ENCODE data around the gene LACTBL1.

LACTBL1 gene

DNA sequence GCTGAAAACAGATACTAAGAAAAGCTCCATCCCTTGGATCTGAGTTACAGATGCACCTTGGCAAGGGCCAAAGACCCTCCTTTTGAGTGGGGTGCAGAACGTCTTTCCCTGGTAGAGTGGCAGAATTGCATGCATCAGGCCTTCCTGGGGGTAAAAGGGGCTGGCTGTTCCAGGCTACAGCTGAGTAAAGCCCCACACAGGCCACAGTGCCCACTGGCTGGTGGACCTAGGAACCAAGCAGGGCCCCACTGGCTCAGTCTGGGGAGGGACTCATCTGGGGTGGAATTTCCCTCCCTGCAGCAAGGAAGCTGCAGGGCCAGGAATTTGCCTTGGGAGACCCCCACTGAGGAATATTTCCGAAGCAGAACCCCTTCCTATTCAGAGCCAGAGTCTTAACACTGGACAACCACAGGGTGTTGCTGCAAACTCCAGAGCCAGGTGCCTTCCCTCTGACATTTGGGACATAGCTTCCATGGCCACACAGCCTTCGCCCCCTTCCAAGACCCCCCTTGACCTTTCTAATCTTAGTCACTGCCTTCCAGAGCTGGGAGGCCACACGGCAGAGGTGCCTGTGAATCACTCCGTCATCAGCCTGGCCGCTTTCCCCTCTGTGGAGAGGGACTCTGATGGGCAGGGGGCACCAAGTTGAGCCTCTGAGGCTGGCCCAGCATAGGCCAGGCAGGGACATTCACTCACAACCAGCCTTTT is 52.5 kb downstream of the LACTBL1 start:
- no peaks in the 10 kb centered on the region for H3K9me3 ChIP-seq
- no peak overlapping the region for H3K27ac ChIP-seq
- H3K36me3 ChIP-seq: no peaks in the 10 kb centered on the region
- TF ChIP-seq, protein P1, sequence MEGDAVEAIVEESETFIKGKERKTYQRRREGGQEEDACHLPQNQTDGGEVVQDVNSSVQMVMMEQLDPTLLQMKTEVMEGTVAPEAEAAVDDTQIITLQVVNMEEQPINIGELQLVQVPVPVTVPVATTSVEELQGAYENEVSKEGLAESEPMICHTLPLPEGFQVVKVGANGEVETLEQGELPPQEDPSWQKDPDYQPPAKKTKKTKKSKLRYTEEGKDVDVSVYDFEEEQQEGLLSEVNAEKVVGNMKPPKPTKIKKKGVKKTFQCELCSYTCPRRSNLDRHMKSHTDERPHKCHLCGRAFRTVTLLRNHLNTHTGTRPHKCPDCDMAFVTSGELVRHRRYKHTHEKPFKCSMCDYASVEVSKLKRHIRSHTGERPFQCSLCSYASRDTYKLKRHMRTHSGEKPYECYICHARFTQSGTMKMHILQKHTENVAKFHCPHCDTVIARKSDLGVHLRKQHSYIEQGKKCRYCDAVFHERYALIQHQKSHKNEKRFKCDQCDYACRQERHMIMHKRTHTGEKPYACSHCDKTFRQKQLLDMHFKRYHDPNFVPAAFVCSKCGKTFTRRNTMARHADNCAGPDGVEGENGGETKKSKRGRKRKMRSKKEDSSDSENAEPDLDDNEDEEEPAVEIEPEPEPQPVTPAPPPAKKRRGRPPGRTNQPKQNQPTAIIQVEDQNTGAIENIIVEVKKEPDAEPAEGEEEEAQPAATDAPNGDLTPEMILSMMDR (IDR thresholded peaks at IDR 0.05): no peak
- H3K27me3 ChIP-seq: peaks cover 18% of the 10 kb centered on the region
- H3K4me3 ChIP-seq (ENCODE audit: low read depth in 1 of 2, low read length in 1 of 2): no peak overlapping the region
- H3K4me1 ChIP-seq (ENCODE audit: control insufficient read depth in 1 of 2, insufficient read depth in 1 of 2, low read depth in 1 of 2, low read length in 1 of 2): no peaks in the 10 kb centered on the region

DNA sequence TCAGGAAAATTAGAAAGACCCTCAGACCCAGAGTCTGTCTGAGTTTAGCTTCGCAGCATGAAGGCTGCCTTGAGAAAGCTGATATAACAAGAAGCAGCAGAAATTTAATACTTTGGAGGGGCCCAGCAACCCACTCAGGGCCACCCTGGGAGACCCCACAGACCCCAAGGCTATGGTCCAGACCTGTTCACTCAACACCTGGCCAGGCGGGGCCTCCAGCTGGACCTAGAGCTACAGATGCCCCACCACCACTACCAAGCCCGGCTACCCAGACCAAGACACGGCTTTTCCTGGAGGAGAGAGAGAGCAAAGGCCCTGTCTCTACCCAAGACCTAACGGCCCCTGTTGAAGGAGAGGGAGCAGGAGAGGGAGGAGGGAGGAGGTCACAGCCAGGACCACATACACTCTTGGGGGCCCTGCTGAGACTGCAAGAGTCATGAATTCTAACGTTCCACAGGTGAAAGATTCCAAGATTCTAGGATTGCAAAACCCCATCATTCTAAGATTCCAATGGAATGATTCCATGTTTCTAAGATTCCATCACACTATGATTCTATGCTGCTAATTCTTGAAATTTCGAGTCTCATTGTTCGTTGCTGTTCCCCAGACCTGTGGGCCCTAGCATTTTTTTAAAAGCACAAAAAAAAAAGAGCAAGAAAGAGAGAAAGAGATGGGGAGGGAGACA is 53.2 kb downstream of the LACTBL1 start:
- Histone ChIP-seq H3K9me3 (no peaks in the 10 kb centered on the region), H3K4me3 (ENCODE audit: low read depth in 1 of 2, low read length in 1 of 2) (no peak overlapping the region), H3K27ac (no peak overlapping the region), H3K4me1 (ENCODE audit: control insufficient read depth in 1 of 2, insufficient read depth in 1 of 2, low read depth in 1 of 2, low read length in 1 of 2) (no peaks in the 10 kb centered on the region), H3K27me3 (peaks cover 18% of the 10 kb centered on the region), H3K36me3 (no peaks in the 10 kb centered on the region)
- TF ChIP-seq, protein P1 (IDR thresholded peaks at IDR 0.05): no peak

DNA sequence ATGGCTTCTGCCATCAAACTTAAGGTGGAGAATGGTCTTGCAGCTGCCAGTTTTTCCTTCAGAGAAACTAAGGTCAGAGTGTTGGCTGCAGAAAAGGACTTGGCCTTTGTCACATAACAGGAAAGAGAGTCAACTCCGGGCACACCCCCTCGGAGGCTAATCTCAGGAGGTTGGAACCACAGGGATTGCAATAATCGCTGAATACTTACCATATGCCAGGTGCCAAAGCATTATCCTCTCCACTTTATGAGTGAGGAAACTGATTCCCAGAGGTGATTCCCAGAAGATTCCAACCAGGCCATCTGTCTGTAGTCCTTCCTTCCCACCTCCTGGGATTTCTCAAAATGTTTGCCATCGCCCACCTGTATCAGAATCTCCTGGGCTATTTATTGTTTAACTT is 54.0 kb downstream of the LACTBL1 start:
- Histone ChIP-seq H3K36me3 (no peaks in the 10 kb centered on the region), H3K27ac (no peak overlapping the region), H3K4me1 (ENCODE audit: control insufficient read depth in 1 of 2, insufficient read depth in 1 of 2, low read depth in 1 of 2, low read length in 1 of 2) (no peaks in the 10 kb centered on the region), H3K4me3 (ENCODE audit: low read depth in 1 of 2, low read length in 1 of 2) (no peak overlapping the region), H3K27me3 (peaks cover 18% of the 10 kb centered on the region), H3K9me3 (no peaks in the 10 kb centered on the region)
- TF ChIP-seq, protein P1 (IDR thresholded peaks at IDR 0.05): no peak

DNA sequence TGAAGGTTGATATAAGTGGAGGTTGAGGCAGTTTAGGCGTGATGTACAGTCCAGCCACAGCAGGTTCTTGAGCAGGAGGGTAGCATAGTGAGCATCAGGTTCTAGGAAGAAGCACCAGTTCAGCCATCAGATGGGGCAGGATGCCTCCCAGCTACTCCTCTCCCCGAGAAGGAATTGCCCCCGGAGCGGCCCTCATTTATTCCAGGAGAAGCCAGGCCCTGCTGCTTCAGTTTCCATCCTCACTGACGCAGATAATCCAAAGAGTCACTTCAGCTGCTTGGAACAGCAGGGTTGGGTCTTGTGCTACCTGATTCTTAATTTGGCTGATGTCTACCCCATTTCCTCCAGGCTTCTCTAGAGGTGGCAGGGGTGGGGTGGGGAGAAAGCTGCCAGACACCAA is 54.7 kb downstream of the LACTBL1 start:
- peaks cover 18% of the 10 kb centered on the region for H3K27me3 ChIP-seq
- H3K4me3 ChIP-seq (ENCODE audit: low read depth in 1 of 2, low read length in 1 of 2): no peak overlapping the region
- no peak overlapping the region for H3K27ac ChIP-seq
- TF ChIP-seq, protein P1 (IDR thresholded peaks at IDR 0.05): no peak
- H3K9me3 ChIP-seq: no peaks in the 10 kb centered on the region
- H3K36me3 ChIP-seq: no peaks in the 10 kb centered on the region
- no peaks in the 10 kb centered on the region for H3K4me1 ChIP-seq (ENCODE audit: control insufficient read depth in 1 of 2, insufficient read depth in 1 of 2, low read depth in 1 of 2, low read length in 1 of 2)

- no peak overlapping the region for H3K4me3 ChIP-seq (ENCODE audit: low read depth in 1 of 2, low read length in 1 of 2)
- H3K27ac ChIP-seq: no peak overlapping the region
- TF ChIP-seq, protein P1 (IDR thresholded peaks at IDR 0.05): no peak
- peaks cover 18% of the 10 kb centered on the region for H3K27me3 ChIP-seq
- no peaks in the 10 kb centered on the region for H3K4me1 ChIP-seq (ENCODE audit: control insufficient read depth in 1 of 2, insufficient read depth in 1 of 2, low read depth in 1 of 2, low read length in 1 of 2)
- no peaks in the 10 kb centered on the region for H3K9me3 ChIP-seq
- no peaks in the 10 kb centered on the region for H3K36me3 ChIP-seq
Measured at GRCh38 chr1:22916471-22916820, 56.2 kb downstream of the LACTBL1 start.
